ENCODE data around the gene HTR5A.

DNA sequence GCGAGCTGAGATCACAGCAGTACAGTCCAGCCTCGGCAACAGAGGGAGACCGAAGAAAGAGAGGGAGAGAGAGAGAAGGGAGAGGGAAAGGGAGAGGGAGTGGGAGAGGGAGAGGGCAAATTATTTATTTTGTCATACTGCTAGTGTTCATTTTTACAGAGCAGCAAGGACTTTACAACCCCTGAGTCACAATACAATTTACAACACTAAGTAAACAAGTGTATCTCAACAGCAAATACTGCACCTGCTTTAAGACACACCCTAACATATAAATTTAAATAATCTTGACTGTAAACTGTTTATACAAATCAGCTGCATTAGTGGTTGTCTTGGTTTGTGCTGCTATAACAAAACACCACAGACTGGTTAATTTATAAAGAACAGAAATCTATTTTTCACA lies 27.2 kb downstream of the HTR5A start:
- TF ChIP-seq GABPA (IDR thresholded peaks at IDR 0.05; ENCODE audit: low read depth) (no peak), CTCF (IDR thresholded peaks at IDR 0.05) (no peak), EP300 (IDR thresholded peaks at IDR 0.05; ENCODE audit: borderline replicate concordance in 1 of 2, low read depth in 1 of 2, low read length in 1 of 2) (no peak)

Data from SK-N-SH (cell line).